Stimulated activated CD8-positive, alpha-beta memory T cell treated with anti-CD3 and anti-CD28 coated beads, Interleukin-12 subunit alpha, Interleukin-12 subunit beta, amount 100 ng/mL, for 4 hours (primary cell): ENCODE measurements around the gene MTG2.
"Not testable (repeated sequence)": the region's sequence is repeated elsewhere in the genome, so short reads cannot be mapped to it uniquely, and the experiment has no call there.

Source experiments
- DNase-seq: peaks from one replicate; pipeline ENCODE4 v3.0.0-alpha.2; 2020; ENCODE audit warnings: low read depth

Gene MTG2

DNA sequence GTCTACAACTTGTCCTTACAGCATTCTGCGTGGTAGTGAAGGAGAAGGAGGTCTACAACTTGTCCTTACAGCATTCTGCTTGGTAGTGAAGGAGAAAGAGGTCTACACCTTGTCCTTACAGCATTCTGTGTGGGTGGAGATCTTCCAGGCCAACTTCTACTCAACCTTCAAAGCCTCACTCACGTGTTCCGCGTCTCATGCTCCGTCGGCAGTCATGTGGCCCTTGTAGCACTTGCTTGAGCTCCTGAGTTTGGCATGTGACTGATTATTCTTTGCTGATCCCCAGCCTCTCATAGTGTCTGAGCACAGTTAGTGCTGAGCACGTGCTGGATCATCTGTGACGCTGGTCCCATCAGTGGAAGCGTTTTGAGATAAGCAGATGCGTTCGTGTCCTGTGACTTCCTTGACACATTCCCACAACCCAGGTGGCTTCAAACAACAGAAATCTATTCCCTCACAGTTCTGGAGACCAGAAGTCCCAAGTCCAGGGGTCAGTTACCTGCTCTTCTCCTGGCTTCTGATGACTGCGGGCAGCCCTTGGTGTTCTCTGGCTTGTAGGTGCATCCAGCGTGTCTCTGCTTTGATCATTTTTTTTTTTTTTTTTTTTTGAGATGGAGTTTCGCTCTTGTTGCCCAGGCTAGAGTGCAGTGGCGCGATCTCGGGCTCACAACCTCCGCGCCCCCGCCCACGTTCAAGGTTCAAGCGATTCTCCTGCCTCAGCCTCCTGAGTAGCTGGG lies 36.6 kb upstream of the MTG2 start:
- DNase-seq: no peak

DNA sequence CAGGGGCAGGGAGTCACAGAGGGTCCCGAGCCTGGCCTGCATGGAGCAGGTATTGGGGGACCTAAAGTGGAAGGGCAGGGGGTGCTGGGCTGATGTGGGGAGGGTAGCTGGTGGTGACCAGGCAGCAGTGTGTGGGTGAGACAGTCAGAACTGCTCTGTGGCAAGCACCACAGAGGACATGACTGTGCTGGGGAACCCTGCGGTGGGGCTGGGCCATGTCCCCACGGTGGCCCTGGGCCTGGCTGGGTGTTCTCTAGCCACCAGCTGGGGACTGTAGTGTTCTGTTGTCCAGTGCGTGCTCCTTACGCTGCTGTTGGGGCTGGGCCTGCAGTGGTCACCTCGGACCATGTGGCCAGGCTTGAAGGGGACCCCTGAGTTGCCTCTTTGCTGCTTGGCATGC lies 35.7 kb upstream of the MTG2 start:
- DNase-seq: no peak

DNA sequence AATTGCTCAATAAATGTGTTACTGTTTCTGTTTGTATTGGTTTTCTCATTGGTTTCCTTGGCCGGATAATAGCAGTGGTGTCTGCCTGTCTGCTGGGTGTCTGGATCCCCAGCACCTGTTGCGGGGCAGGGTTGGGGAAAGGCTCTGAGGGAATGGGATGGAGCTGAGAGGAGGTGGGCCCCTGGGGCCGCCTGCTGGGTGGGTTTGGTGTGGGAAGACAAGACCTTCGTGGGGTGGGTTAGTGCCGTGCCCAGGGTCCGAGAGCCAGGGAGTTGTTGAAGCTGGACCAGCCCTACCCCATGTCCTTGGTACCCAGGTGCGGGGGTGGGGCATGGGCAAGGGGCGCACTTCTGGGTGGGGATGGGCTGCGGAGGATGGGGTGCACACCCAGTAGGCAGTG lies 35.3 kb upstream of the MTG2 start:
- no peak for DNase-seq

GRCh38 chr20:62148383-62148782 lies 34.4 kb upstream of the MTG2 start:
- DNase-seq: not testable (repeated sequence)

DNA sequence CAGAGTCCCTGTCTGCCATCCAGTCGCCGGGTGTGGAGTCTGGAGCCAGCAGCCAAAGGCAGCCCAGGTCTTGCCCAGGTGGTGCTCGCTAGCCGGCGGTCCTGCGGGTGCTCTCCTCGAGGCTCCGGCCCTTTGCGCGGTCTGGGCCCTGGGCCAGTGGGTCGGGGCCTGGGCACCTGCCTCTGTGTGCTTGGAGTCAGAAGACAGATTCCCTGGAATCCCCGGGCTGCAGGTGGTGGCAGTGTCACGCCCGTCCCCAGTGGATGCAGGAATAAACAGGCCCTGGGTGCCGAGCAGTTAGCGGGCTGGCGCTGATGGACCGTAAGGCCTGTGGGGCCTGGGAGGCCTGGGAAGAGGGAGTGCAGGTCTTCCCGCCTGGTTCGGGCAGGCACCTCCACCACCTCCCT lies 33.9 kb upstream of the MTG2 start:
- DNase-seq: no peak

- DNase-seq: no peak
These were observed 33.1 kb upstream of the MTG2 start for GRCh38 chr20:62149532-62150309.

DNA sequence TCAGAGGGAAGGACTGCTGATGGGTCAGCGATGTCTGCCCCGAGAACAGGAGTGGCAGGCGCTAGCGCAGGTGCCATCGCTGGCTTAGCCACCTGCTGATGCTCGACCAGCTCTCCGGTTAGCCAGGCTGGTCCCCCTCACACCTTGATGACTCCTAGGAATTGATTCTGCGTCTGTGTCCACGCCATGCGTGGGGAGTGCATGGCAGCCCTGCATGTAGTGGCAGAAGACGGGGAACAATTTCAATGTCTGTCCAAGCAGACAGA lies 32.6 kb upstream of the MTG2 start:
- DNase-seq: no peak

- no peak for DNase-seq
These were observed 31.6 kb upstream of the MTG2 start for GRCh38 chr20:62151225-62151624.

DNA sequence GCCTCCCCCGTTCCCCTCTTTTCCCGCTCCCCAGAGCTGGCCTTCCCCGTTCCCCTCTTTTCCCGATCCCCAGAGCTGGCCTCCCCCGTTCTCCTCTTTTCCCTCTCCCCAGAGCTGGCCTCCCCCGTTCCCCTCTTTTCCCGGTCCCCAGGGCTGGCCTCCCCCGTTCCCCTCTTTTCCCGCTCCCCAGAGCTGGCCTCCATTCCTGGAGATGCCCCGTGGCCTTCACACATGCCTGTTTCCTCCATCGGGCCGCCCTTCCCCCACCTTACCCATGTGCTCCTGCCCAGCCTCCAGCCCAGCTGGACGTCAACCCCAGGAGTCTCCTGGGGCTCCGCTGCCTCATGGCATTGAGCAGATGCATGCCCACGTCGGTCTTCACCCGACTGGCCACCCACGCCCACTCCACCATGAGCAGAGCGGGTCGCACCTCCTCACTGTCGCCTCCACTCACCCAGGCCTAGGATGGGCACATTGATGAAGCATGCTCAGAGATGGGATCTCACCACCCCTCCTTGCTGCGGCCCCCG lies 30.9 kb upstream of the MTG2 start:
- no peak for DNase-seq

DNA sequence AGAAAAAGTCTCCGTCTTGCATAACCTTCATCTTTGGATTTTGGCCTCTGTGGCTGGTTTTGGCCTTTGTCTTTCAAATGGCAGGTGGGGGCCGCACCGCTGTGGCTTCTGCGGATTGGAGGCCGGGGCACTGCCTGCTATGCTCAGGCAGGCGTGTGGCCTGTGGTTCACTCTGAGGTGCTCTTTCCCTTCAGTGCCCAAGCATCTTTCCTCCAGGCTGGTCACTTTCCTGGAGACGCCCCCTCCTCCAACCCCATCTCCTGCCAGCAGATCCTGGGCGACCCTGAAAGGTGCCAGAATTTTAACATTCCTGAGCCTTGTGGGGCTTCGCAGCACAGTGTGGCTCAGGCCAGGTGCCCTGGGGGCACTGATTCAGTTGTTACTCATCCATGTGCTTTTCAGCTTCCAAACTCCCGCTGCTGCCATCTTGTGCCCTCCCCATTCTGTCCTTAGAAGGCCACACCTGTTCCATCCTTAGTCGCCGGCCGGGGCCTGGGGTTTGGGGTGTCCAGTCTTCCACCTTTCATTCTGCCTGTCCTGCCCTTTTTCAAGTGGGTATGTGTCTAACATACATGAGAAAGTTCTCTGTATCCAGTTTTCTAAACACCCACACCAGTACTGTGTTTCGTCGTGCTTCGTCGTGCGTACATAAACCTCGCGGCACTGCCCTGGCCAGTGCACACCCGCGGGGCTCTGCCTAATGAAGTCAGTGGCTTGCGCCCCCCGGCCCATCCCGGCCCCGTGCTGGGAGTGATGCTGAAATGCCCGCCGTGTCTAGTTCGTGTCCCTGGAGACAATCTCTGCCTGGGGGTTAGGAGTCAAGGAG lies 27.2 kb upstream of the MTG2 start:
- DNase-seq: no peak

DNA sequence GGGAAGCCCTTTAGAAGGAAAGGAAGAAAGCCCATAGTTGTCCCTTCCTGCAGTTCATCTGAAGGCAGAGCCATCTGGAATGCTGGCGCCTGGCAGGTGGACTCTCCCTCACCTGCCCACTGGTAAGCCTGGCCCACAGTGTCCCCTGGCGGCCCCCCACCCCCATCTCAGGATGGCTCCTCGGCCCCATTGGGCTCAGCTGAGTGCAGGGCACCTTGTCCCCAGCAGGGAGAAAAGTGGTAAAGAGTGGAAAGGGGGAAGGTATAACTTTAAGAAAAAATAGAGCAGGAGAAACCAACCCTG lies 26.6 kb upstream of the MTG2 start:
- DNase-seq: no peak

GRCh38 chr20:62156592-62157386 lies 26.0 kb upstream of the MTG2 start:
- DNase-seq: peak; percentile 39

DNA sequence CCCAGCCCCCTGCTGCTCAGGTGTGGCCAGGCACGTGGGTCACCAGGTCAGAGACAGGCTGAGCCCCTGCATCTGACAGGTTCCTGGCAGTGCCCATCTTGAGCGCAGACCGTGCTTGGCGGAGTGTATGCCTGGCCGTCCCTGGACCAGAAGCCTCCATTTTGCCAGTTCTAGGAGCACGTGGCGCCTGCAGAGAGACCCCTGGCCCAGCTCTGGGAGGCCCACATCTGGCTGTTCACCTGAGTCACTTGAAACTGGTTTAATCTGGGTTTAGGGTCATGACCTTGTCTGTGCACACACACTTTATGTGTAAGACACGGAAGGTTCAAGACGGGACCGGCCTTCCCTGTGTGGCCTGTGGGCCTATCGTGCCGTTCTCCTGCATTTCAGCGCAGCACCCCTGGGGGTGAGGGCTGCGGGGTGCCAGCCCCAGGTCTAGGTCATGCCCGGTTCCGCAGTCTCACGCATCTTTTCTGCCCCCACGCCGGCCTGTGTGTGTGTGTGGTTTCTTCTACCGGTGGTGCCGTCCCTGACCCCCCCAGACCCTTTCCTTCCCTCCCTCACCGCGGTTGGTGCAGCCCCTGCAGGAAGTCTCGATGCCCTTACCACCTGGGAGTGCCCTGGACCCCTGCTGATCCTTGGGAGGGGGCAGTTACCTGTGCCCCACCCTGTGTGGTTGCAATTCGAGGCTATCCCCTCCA lies 25.3 kb upstream of the MTG2 start:
- no peak for DNase-seq

DNA sequence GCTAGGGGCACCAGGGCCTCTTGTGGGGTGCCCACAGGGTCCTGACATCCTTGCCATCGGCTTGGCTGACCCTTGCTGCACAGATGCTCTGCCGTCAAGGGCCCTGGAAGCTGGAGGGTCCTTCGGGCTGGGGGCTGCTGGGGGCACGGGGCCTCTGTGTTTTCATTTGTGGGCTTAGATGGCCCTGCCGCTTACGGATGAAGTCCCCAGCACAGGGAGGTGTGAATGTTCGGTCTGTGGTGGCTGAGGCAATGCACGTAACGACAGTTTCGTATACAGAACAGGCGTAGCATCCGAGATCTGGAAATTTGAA lies 24.8 kb upstream of the MTG2 start:
- DNase-seq: no peak

DNA sequence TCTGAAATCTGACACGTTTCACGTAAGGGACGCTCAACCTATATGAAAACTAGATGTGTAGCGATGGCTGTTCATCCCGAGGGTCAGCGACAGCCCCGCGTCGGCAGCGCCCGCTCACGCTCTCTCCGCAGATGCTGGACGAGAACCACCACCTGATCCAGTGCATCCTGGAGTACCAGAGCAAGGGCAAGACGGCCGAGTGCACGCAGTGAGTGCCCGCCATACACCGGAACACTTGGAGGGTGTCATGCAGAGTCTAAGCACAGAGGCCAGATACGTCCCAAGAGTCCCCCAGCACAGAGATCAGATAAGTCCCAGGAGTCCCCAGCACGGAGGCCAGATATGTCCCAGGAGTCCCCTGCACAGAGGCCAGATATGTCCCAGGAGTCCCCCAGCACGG lies 24.3 kb upstream of the MTG2 start:
- no peak for DNase-seq

DNA sequence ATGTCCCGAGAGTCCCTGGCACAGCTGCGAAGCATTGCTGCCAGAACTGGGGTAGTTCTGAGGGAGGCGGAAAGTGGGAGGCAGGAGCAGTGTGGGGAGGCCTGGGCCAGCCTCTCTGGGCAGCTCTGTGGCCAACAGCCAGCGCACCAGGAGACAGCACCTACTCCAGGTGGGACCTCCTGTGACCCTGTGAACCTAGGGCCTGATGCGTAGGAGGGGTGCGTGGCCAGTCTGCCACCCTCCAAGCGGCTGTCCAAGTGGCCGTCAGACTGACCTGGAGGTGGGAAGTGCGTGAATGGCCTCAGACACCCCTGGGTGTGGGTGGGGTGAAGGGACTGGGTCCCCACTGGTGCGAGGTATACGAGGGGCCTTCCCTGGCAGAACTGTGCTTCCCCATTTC lies 23.8 kb upstream of the MTG2 start:
- no peak for DNase-seq

DNA sequence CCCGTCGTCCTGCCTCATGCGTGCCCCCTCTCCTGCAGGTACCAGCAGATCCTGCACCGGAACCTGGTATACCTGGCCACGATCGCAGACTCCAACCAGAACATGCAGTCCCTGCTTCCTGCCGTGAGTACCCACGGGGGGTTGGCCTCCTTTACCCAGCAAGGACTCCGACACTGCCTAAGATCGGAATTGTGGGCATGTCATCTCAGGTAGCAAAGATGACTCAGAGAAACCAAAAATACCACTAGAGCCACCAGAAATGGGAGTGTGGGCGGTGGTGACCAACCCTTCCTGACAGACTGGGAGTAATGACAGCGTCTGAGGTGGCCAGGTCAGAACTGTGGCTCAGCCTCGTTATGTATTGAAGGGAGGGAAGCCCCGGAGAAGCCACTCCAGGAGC lies 23.0 kb upstream of the MTG2 start:
- peak; percentile 24 for DNase-seq

DNA sequence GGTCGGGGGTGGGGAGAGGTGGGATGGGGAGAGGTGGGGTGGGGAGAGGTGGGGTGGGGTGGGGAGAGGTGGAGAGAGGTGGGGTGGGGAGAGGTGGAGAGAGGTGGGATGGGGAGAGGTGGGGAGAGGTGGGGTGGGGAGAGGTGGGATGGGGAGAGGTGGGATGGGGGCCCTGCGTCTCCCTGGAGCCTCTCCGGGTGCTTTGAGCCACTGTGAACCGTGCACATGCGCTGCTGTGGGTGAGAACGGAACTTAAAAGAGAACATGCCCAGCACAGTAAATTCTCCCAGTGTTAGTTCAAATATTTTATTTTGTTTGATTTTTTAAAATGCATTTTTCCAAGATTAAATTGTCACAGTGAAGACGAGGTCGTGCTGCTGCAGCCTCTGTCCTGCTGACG lies 22.6 kb upstream of the MTG2 start:
- no peak for DNase-seq

- DNase-seq: no peak
These were observed 22.0 kb upstream of the MTG2 start for GRCh38 chr20:62160876-62161275.

DNA sequence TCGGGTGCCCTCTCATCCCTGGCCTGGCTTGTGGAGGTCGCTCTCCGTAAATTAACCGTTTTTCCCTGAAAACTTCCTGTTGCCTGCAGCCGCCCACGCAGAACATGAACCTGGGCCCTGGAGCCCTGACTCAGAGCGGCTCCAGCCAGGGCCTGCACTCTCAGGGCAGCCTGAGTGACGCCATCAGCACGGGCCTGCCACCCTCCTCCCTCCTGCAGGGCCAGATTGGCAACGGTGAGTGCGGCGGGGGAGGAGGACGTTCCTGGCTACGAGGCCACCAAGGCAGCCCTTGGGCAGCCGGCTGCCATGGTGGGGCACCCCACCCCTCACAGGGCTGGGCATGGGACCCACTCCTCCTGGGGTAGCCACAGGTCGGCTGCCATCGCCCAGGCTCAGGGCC lies 21.5 kb upstream of the MTG2 start:
- DNase-seq: no peak

GRCh38 chr20:62162765-62163484 lies 19.9 kb upstream of the MTG2 start:
- no peak for DNase-seq
